K562 (cell line): ENCODE measurements around the gene PPP4R1. TPM values are rescaled to one million over a fixed set of nuclear protein-coding genes. Genes with fewer than 3 reads are reported as not detected.

Source experiments
- CHD2 ChIP-seq: IDR thresholded peaks from 2 replicates; pipeline ENCODE4 v1.6.1; 2011; ENCODE audit warnings: low read depth, low read length
- HNRNPLL ChIP-seq: fragments of 200-400 bp; formaldehyde crosslinking; IDR thresholded peaks from 2 replicates; pipeline ENCODE4 v1.6.1; 2017; ENCODE audit warnings: low read length, low read depth, mild to moderate bottlenecking; ENCODE audit not compliant: poor library complexity, severe bottlenecking
- HOXB6 ChIP-seq: fragments of 250-450 bp; sonication (Bioruptor Pico); IDR thresholded peaks from 2 replicates; pipeline ENCODE4 v1.5.1; 2022; ENCODE audit warnings: mild to moderate bottlenecking, borderline replicate concordance
- KLF13 ChIP-seq: fragments of 450-650 bp; IDR thresholded peaks from 2 replicates; pipeline ENCODE4 v1.6.1; 2016; ENCODE audit warnings: missing genetic modification characterization, low read depth, mild to moderate bottlenecking, missing compliant biosample characterization, moderate library complexity, borderline replicate concordance
- ZNF347 ChIP-seq: fragments of 450-650 bp; formaldehyde crosslinking; IDR thresholded peaks from 2 replicates; pipeline ENCODE4 v1.4.0; 2020; ENCODE audit warnings: low read depth, mild to moderate bottlenecking, moderate library complexity
- ZNF778 ChIP-seq: fragments of 450-650 bp; formaldehyde crosslinking; IDR thresholded peaks from 2 replicates; pipeline ENCODE4 v1.4.0; 2020; ENCODE audit warnings: mild to moderate bottlenecking, moderate library complexity
- polyA plus RNA-seq, 8 experiments: library from polyadenylated mRNA; depleted of rRNA in 4 of 8; stranded (reverse) in 5 of 8; unstranded in 3 of 8; fragments of >200 nt; fragmentation: Nextera tagmentation in 2 of 8; fragmentation: Illumina TruSeq in 1 of 8; extraction: Ambion mirVana in 2 of 8; extraction: Trizol in 1 of 8; gene quantifications; 2 replicates each; pipeline versions ENCODE4 v1.2.1 to v1.2.3, GENCODE V29; 2011 to 2014; ENCODE audit warnings: inconsistent platforms in 1 of 8, missing spikeins in 1 of 8
- total RNA-seq, 7 experiments: library from RNA; depleted of rRNA in 6 of 7; stranded (reverse); fragments of >200 nt in 6 of 7; fragmentation: Illumina TruSeq in 2 of 7; extraction: Trizol in 2 of 7; gene quantifications; 2 replicates each; pipeline versions ENCODE4 v1.2.1 to v1.2.3, GENCODE V29; 2011 to 2021; ENCODE audit warnings: low replicate concordance in 1 of 7
- TF ChIP-seq, protein P1 (sequence below), 3 experiments: IDR thresholded peaks in 2 of 3; conservative IDR thresholded peaks in 1 of 3; 2 replicates each; pipeline ENCODE4 v1.5.1; 2011 to 2012; ENCODE audit warnings: low read length in 3 of 3, mild to moderate bottlenecking in 3 of 3, control low read depth in 2 of 3, improper control_type of control experiment in 1 of 3, inconsistent platforms in 1 of 3, low read depth in 1 of 3, mixed read lengths in 1 of 3, moderate library complexity in 1 of 3; ENCODE audit not compliant: insufficient read depth in 2 of 3
- TF ChIP-seq, protein P2 (sequence below), 2 experiments: fragments of 450-650 bp in 1 of 2; IDR thresholded peaks; 2 replicates each; pipeline ENCODE4 v1.6.1; 2011 to 2017; ENCODE audit warnings: low read depth in 2 of 2, antibody characterized with exemption in 1 of 2, borderline replicate concordance in 1 of 2, low read length in 1 of 2, mild to moderate bottlenecking in 1 of 2, mixed read lengths in 1 of 2; ENCODE audit not compliant: control insufficient read depth in 1 of 2

PPP4R1 gene
- total and polyA plus RNA-seq, 9 of the 15 experiments (the other 6 are each of a cell fraction or from before 2014, with no cell fraction given), result 23.5 to 136 (median 84.5) TPM

DNA sequence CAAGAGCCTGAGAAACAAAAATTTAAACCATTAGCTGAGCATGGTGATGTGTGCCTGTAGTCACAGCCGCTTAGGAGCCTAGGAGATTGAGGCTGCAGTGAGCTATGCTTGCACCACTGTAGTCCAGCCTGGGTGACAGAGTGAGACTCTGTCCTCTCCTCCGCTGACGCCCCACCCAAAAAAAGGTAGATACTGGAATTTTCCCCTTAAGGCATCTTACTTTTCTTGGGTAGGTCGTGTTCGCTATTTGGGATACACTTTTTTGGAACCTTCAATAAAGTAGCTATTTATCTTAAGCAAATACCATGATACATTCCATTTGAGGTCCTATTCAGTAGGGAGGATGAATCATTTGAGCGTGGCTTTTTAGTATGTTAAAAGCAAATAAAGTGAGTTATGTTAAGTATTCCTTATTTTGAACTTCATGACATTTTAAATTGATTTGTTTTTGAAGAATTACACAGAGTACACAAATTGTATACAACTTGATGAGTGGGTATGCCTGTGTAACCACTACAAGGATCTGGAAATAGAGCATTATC lies 100.3 kb downstream of the PPP4R1 start (continued):
- no peak for TF ChIP-seq ZNF778 (CRISPR knock-in tag)
- no peak for TF ChIP-seq CHD2
- TF ChIP-seq ZNF347 (CRISPR knock-in tag), result no peak
- TF ChIP-seq, protein P1, sequence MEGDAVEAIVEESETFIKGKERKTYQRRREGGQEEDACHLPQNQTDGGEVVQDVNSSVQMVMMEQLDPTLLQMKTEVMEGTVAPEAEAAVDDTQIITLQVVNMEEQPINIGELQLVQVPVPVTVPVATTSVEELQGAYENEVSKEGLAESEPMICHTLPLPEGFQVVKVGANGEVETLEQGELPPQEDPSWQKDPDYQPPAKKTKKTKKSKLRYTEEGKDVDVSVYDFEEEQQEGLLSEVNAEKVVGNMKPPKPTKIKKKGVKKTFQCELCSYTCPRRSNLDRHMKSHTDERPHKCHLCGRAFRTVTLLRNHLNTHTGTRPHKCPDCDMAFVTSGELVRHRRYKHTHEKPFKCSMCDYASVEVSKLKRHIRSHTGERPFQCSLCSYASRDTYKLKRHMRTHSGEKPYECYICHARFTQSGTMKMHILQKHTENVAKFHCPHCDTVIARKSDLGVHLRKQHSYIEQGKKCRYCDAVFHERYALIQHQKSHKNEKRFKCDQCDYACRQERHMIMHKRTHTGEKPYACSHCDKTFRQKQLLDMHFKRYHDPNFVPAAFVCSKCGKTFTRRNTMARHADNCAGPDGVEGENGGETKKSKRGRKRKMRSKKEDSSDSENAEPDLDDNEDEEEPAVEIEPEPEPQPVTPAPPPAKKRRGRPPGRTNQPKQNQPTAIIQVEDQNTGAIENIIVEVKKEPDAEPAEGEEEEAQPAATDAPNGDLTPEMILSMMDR (IDR thresholded peaks at IDR 0.05 in 2 of 3, conservative IDR thresholded peaks at IDR 0.05 in 1 of 3; ENCODE audit: insufficient read depth in 2 of 3, low read depth in 1 of 3, low read length in 3 of 3), result no peak
- no peak for TF ChIP-seq HNRNPLL
- TF ChIP-seq HOXB6 (CRISPR knock-in tag), result no peak
- TF ChIP-seq, protein P2, sequence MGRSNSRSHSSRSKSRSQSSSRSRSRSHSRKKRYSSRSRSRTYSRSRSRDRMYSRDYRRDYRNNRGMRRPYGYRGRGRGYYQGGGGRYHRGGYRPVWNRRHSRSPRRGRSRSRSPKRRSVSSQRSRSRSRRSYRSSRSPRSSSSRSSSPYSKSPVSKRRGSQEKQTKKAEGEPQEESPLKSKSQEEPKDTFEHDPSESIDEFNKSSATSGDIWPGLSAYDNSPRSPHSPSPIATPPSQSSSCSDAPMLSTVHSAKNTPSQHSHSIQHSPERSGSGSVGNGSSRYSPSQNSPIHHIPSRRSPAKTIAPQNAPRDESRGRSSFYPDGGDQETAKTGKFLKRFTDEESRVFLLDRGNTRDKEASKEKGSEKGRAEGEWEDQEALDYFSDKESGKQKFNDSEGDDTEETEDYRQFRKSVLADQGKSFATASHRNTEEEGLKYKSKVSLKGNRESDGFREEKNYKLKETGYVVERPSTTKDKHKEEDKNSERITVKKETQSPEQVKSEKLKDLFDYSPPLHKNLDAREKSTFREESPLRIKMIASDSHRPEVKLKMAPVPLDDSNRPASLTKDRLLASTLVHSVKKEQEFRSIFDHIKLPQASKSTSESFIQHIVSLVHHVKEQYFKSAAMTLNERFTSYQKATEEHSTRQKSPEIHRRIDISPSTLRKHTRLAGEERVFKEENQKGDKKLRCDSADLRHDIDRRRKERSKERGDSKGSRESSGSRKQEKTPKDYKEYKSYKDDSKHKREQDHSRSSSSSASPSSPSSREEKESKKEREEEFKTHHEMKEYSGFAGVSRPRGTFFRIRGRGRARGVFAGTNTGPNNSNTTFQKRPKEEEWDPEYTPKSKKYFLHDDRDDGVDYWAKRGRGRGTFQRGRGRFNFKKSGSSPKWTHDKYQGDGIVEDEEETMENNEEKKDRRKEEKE (IDR thresholded peaks at IDR 0.05; ENCODE audit: borderline replicate concordance in 1 of 2, control insufficient read depth in 1 of 2, low read depth in 2 of 2, low read length in 1 of 2), result no peak
- no peak for TF ChIP-seq KLF13 (tag)
